Endothelial cell of coronary artery (primary cell): ENCODE measurements around the gene RDX. TPM values are rescaled to one million over a fixed set of nuclear protein-coding genes. Genes with fewer than 3 reads are reported as not detected.

Experiments
- total RNA-seq: library from RNA; depleted of rRNA; stranded (reverse); fragments of >200 nt; gene quantifications from 2 replicates; pipeline ENCODE4 v1.2.3, GENCODE V29; 2014

Gene RDX
- 164 and 191 TPM in 2 replicates for total RNA-seq

GRCh38 chr11:110296226-110297075 is at the start of gene RDX:
TSS of gene RDX (minus strand) at chr11:110296614. CDS start at chr11:110279692, 16,922 bp downstream.

Other genes starting within 250 kb of the RDX start
- 10.8 and 13.6 TPM in 2 replicates for gene ZC3H12C, start 203.2 kb downstream of the RDX start, total RNA-seq
- 7.8 and 8.9 TPM in 2 replicates for gene FDX1, start 133.3 kb upstream of the RDX start, total RNA-seq